ENCODE data around the gene CAAP1.

GRCh38 chr9:26800322-26800721, 92.3 kb downstream of the CAAP1 start:
- TF ChIP-seq CTCF (IDR thresholded peaks at IDR 0.05) (no peak), EP300 (IDR thresholded peaks at IDR 0.05) (no peak), POLR2A (IDR thresholded peaks at IDR 0.05) (no peak)

All from tibial nerve (tissue), 4 donors.